ENCODE measurements around the gene NRG3.

Gene NRG3

GRCh38 chr10:81847675-81848074, 27.3 kb upstream of the NRG3 start:
- Histone ChIP-seq H3K79me2 (no peaks in the 10 kb centered on the region), H3K27ac (no peak overlapping the region), H3K4me1 (no peaks in the 10 kb centered on the region), H3K9me3 (ENCODE audit: control insufficient read depth, low read length) (no peaks in the 10 kb centered on the region), H2AFZ (no peak overlapping the region), H3K27me3 (ENCODE audit: control insufficient read depth, insufficient read depth, low read length) (no peaks in the 10 kb centered on the region), H3K9ac (no peak overlapping the region), H3K36me3 (ENCODE audit: control insufficient read depth, insufficient read depth, low read length) (no peaks in the 10 kb centered on the region), H3K4me3 (ENCODE audit: low read depth, low read length) (no peak overlapping the region), H3K4me2 (ENCODE audit: low read length) (no peak overlapping the region)
- TF ChIP-seq CTCF (IDR thresholded peaks at IDR 0.05) = no peak

- Histone ChIP-seq H3K4me2 (ENCODE audit: low read length) (no peak overlapping the region), H3K9ac (no peak overlapping the region), H3K36me3 (ENCODE audit: control insufficient read depth, insufficient read depth, low read length) (no peaks in the 10 kb centered on the region), H3K9me3 (ENCODE audit: control insufficient read depth, low read length) (no peaks in the 10 kb centered on the region), H3K4me1 (no peaks in the 10 kb centered on the region), H3K27ac (no peak overlapping the region), H3K4me3 (ENCODE audit: low read depth, low read length) (no peak overlapping the region), H3K27me3 (ENCODE audit: control insufficient read depth, insufficient read depth, low read length) (no peaks in the 10 kb centered on the region), H2AFZ (no peak overlapping the region), H3K79me2 (no peaks in the 10 kb centered on the region)
- no peak for TF ChIP-seq CTCF (IDR thresholded peaks at IDR 0.05)
These were observed 26.5 kb upstream of the NRG3 start for GRCh38 chr10:81848514-81848913.

- no peak overlapping the region for H2AFZ ChIP-seq
- H3K4me2 ChIP-seq (ENCODE audit: low read length) = no peak overlapping the region
- H3K9me3 ChIP-seq (ENCODE audit: control insufficient read depth, low read length) = no peaks in the 10 kb centered on the region
- no peaks in the 10 kb centered on the region for H3K36me3 ChIP-seq (ENCODE audit: control insufficient read depth, insufficient read depth, low read length)
- no peaks in the 10 kb centered on the region for H3K4me1 ChIP-seq
- no peaks in the 10 kb centered on the region for H3K79me2 ChIP-seq
- H3K9ac ChIP-seq = no peak overlapping the region
- no peak overlapping the region for H3K4me3 ChIP-seq (ENCODE audit: low read depth, low read length)
- H3K27me3 ChIP-seq (ENCODE audit: control insufficient read depth, insufficient read depth, low read length) = no peaks in the 10 kb centered on the region
- no peak overlapping the region for H3K27ac ChIP-seq
- no peak for TF ChIP-seq CTCF (IDR thresholded peaks at IDR 0.05)
These were observed 26.1 kb upstream of the NRG3 start for GRCh38 chr10:81848931-81849330.

GRCh38 chr10:81862596-81862995, 12.4 kb upstream of the NRG3 start:
- Histone ChIP-seq H3K4me1 (no peaks in the 10 kb centered on the region), H3K27me3 (ENCODE audit: control insufficient read depth, insufficient read depth, low read length) (no peaks in the 10 kb centered on the region), H2AFZ (no peak overlapping the region), H3K9ac (no peak overlapping the region), H3K27ac (no peak overlapping the region), H3K4me2 (ENCODE audit: low read length) (no peak overlapping the region), H3K79me2 (no peaks in the 10 kb centered on the region), H3K4me3 (ENCODE audit: low read depth, low read length) (no peak overlapping the region), H3K36me3 (ENCODE audit: control insufficient read depth, insufficient read depth, low read length) (no peaks in the 10 kb centered on the region), H3K9me3 (ENCODE audit: control insufficient read depth, low read length) (no peaks in the 10 kb centered on the region)
- no peak for TF ChIP-seq CTCF (IDR thresholded peaks at IDR 0.05)

- Histone ChIP-seq H2AFZ (no peak overlapping the region), H3K4me1 (no peaks in the 10 kb centered on the region)
- no peak for TF ChIP-seq CTCF (IDR thresholded peaks at IDR 0.05)
These were observed 11.2 kb upstream of the NRG3 start for GRCh38 chr10:81863771-81864170.

More at GRCh38 chr10:81863771-81864170, 11.2 kb upstream of the NRG3 start:
- Histone ChIP-seq H3K4me2 (ENCODE audit: low read length) (no peak overlapping the region), H3K27me3 (ENCODE audit: control insufficient read depth, insufficient read depth, low read length) (no peaks in the 10 kb centered on the region), H3K27ac (no peak overlapping the region), H3K9me3 (ENCODE audit: control insufficient read depth, low read length) (no peaks in the 10 kb centered on the region), H3K9ac (no peak overlapping the region), H3K79me2 (no peaks in the 10 kb centered on the region), H3K36me3 (ENCODE audit: control insufficient read depth, insufficient read depth, low read length) (no peaks in the 10 kb centered on the region), H3K4me3 (ENCODE audit: low read depth, low read length) (no peak overlapping the region)

Measured in parathyroid adenoma (tissue), 2 donors.